HG03378 (cell line): ENCODE measurements around the gene DEUP1.
"Not testable (repeated sequence)": the region's sequence is repeated elsewhere in the genome, so short reads cannot be mapped to it uniquely, and the experiment has no call there.

Source experiments
- ATAC-seq: cut with Tn5 transposase; IDR thresholded peaks from one replicate; pipeline ENCODE4 v1.9.1; 2021; ENCODE audit warnings: mild to moderate bottlenecking, moderate library complexity; ENCODE audit not compliant: unreplicated experiment

DEUP1 gene

DNA sequence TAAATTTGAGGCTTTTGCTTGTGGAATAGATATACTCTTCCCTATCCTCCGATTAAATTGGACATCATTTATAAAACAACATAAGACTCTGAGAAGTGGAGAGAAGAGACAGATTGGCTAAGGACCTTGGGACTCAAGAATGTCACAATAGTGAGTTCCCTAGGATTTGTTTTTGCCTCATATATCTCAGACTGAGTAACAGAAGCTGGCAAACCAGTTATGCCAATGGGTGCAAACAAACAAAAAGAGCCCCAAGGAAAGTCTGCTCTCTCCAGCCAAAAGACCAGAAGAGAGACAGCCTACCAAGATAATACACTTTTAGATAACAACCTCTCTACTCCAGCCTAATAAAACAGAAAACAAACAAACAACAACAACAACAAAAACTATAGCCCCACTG lies 28.9 kb downstream of the DEUP1 start:
- ATAC-seq, result no peak

DNA sequence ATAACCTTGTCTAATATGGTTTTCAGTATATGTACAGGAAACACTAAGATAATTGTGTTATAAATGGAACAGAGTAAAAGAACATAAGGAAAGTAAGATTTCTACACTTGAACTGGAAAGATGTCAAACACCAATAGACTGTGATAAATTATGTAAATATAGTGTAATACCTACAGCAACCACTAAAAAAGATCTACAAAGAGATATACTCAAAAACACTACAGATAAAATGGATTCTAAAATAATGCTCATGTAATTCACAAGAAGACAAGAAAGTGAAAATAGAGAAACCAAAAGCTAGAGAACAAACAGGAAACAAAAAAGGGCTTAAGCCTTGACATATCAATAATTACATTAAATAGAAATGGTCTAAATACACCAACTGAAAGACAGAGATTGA lies 30.9 kb downstream of the DEUP1 start:
- ATAC-seq, result no peak

DNA sequence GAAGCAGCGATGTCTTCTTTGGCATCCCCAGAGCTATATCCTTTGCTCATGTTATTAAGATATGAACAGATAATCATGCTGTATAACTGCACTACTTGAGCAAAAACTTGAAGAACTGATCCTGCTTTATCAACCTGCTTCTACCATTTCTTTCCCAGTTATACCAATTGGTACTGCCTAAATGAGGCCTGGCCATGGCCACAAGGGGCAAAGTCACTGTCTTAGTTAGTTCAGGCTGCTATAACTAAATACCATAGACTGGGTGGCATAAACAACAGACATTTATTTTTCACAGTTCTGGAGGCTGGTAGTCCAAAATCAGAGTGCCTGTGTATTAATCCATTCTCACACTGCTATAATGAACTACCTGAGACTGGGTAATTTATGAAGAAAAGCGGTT lies 37.5 kb downstream of the DEUP1 start:
- ATAC-seq, result no peak

DNA sequence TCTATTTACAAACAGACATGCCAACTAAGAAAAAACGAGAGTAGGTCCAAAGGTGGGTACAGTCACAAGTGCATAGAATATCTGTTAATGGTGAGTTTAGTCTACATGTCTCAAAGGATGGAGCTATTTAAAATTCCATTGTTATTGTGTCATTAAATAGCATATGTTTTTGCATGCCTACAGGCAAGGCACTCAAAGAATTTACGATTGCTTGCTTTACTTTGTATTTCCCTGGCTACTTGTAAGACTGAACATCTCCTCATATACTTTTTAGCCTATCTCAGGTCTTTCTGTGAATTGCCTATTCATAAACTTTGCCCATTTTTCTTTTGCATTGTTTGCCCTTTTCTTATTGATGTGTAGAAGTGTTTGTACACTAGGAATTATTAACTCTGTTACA lies 39.7 kb downstream of the DEUP1 start:
- ATAC-seq, result no peak

DNA sequence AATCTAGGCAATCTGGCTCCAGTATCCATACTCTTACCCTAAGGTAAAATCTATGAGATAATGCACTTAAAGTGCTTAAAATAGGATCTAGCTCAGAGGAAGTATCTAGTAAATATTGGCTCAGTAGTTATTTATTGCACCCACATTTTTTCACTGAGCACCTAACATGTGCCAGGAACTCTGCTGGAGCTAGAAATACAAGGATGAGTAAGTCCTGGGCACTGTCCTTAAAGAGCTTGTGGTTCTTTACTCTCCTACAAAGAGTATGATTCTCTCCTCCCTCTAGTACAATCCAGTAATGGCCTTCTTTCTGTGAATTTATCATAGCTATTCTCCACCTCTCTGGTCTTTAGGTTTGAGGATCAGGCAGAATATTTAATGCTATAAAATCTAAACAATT lies 59.2 kb downstream of the DEUP1 start:
- ATAC-seq, result no peak

DNA sequence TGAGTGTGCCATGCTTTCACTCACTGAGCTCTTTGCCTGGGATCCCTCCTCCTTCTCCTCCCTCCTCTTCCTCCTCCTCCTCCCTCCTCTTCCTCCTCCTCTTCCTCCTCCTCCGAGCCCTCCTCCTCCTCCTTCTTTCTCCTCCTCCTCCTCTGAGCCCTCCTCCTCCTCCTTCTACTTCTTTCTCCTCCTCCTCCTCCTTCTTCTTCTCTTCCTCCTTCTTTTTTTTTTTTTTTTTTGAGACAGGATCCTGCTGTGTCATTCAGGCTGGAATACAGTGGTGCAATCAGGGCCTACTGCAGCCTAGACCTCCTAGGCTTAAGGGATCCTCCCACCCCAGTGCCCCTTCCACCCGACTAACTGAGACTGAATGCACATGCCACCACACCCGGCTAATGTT lies 62.3 kb downstream of the DEUP1 start:
- no peak for ATAC-seq

DNA sequence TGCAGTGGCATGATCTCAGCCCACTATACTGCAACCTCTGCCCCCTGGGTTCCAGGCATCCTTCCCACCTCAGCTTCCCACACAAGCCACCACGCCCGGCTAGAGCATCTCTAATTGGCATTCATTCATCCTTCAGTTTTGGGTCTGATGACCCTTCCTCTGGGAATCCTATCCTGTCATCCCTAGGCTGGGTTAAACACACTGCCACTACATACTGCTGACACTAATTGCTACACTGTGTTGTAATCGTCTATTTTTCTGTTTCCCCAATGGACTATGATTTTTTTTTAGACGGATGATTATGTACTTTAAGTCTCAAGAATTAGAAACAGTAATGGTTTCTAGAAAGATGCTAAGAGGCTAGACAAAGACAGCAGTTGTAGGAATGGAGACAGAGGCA lies 62.8 kb downstream of the DEUP1 start:
- ATAC-seq, result no peak

DNA sequence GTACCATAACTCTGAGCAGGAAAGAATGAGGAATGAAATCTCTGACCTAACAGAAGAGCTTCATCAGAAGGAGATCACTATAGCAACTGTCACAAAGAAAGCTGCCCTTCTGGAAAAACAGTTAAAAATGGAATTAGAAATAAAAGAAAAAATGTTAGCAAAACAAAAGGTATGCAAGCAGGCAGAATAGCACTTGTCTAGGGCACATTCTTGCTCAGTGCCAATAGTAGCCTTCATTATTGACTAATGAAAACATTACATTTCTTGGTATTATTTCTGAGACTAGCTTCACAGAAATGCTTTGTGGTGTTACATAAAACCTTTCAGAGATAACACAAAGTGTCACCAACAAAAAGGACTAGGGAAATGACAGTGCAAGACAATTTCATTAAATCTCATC lies 63.9 kb downstream of the DEUP1 start:
- no peak for ATAC-seq

DNA sequence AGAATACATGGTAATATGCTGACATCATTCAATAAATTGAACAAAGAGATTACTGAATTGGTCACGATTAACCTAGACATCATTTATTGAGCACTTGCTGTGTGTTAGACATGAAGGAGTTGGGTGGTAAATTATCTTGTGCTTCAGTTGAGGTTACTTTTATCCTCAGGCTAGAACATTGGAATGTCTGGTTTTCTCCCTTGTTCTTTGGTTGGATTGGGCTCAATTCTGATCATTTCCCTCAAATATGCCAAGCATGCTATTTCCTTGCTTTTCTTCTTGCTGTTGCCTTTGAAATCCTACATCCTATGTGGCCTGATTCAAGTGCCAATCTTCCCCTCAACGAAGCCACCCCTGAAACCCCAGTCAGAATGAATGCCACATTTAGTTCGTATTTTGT lies 65.8 kb downstream of the DEUP1 start:
- no peak for ATAC-seq

DNA sequence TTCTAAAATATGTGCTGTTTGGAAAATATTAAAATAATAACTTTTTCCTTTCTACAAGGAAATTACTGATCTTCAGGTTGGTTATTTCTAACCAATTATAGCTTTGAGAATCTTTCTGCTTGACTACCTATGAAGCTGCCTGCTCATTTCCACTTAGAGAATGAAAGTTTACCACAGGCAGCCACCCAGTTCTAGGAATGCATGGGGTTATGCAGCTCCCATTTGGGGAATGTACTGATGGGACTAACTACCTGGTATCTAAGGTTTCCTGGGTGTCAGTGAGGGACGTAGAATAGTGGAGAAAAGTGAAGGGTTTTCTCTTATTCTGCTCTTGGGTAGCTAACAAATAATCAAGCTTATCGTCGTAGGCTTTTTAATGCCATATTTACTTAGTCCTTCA lies 73.4 kb downstream of the DEUP1 start:
- ATAC-seq, result no peak

DNA sequence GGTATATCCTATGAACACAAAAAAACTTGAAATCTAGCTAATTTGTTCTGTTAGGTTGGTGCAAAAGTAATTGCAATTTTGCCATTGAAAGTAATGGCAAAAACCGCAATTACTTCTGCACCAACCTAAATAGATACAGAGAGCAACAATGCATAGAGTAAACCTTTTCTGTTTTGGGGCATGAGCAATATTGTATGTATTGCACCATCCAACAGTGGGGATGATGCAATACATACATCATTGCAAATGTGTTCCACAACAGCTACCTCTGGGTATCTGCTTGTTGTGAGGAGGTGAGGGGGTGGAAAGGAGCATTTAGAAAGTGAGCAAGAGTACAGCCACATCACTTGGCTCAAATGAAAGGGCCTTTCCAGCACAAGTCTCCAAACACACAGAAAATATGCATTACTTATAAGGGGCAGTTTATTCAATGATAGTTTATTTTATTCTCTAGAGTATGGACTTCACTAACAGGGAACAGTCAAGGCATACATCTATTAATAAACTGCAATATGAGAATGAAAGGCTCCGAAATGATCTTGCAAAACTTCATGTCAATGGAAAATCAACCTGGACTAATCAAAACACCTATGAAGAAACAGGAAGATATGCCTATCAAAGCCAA lies 77.3 kb downstream of the DEUP1 start:
- ATAC-seq, result no peak

DNA sequence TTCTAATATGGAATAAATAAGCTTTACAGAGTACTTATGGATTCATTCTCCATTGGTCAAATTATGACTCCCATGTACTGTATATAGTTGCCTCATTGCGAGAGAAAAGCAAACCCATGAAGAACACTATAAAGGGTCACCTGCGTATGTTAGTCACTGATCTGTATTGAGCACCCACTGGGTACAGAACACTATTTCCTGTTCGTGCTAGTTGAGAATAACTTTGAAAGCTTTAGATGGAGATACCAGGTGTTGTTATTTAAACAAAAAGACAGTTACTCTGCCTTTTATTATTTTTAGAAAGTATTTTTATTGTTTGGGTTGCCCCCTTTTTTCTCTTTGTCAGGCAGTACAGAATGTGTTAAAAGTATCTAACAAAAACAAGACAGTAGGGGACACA lies 79.9 kb downstream of the DEUP1 start:
- ATAC-seq, result no peak

DNA sequence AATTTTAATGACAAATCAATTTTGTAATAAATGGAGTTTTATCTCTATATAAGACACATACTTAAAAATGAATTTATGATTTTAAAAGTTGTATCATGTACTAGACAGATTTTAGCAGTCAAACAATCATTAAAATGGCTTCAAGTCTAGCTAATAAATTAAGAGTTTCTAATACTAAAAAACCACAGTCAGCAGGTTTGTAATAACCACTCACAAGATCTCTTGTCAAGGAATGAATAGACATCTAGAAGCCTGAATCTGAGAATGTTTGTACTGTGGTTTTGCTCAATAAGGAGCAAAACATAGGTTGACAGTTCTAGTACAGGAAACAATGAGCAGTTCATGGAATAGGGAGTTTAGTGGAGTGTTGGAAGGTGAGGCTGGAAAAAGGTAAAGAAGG lies 81.2 kb downstream of the DEUP1 start:
- no peak for ATAC-seq

DNA sequence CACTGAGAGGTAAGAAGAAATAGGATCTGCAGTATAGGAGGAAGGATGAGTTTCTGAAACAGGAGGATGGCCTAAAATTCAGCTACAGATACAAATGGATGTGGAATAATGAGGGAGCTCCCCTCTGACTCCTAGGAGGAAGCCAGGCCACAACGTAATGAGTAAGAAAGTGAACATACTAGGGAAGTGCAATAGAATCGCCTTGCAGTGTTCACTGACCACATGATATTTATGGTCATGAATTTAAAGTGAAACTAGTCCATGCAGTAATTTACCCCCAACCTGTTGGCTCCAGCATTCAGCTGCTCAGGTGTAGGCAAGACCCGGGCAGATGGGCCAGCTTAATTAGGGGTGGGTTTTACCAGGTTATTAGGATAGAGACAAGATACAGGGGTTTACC lies 101.7 kb downstream of the DEUP1 start:
- ATAC-seq, result no peak

DNA sequence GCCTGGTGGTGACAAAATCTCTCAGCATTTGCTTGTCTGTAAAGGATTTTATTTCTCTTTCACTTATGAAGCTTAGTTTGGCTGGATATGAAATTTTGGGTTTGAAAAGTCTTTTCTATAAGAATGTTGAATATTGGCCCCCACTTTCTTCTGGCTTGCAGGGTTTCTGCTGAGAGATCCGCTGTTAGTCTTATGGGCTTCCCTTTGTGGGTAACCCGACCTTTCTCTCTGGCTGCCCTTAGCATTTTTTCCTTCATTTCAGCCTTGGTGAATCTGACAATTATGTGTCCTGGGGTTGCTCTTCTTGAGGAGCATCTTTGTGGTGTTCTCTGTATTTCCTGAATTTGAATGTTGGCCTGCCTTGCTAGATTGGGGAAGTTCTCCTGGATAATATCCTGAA lies 112.7 kb downstream of the DEUP1 start:
- ATAC-seq, result not testable (repeated sequence)

DNA sequence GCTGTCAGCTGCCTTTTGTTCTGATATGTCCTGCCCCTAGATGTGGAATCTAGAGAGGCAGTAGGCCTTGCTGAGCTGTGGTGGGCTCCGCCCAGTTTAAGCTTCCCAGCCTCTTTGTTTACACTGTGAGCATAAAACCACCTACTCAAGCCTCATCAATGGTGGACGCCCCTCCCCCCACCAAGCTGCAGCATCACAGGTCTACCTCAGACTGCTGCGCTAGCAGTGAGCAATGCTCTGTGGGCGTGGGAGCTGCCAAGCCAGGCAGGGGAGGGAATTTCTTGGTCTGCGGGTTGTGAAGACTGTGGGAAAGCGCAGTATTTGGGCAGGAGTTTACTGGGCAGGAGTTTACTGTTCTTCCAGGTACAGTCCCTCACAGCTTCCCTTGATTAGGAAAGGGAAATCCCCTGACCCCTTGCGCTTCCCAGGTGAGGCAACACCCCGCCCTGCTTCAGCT lies 114.1 kb downstream of the DEUP1 start:
- no peak for ATAC-seq

DNA sequence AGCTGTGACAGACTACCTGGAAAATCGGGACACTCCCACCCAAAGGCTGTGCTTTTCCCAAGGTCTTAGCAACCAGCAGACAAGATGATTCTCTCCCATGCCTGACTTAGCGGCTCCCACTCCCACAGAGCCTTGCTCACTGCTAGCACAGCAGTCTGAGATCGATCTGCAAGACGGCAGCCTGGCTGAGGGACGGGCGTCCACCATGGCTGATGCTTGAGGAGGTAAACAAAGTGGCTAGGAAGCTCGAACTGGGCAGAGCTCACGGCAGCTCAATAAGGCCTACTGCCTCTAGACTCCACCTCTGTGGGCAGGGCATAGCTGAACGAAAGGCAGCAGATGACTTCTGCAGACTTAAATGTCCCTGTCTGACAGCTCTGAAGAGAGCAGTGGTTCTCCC lies 127.7 kb downstream of the DEUP1 start:
- ATAC-seq, result no peak

DNA sequence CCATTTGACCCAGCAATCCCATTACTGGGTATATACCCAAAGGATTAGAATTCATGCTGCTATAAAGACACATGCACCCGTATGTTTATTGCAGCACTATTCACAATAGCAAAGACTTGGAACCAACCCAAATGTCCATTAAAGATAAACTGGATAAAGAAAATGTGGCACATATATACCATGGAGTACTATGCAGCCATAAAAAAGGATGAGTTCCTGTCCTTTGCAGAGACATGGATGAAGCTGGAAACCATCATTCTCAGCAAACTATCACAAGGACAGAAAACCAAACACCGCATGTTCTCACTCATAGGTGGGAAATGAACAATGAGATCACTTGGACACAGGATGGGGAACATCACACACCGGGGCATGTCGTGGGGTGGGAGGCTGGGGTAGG lies 133.1 kb downstream of the DEUP1 start:
- ATAC-seq, result not testable (repeated sequence)

DNA sequence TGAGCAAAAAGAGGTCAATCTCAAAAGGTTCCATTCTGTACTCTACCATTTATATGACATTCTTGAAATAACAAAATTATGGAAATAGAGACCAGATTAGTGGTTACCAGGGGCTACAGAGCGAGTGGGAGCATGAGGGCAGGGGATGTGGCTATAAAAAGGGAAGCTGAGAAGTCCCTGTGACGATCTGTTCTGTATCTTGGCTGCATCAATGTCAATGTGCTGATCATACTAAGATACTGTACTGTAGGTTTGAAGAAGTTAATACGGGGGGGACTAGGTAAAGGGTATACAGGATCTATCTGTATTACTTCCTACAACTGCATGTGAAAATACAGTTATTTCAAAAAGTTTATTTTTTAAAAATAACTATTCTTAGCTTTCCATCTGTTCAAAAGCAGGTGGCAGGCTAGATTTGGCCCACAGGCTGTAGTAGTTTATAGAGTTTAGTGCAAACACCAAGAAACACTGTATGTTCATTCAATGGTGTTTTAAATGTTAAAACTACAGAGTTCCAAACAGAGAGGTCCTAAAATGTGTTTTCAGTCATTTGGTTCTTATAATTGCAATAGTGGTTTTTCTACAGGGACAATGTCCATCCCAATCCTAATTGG lies 134.5 kb downstream of the DEUP1 start:
- no peak for ATAC-seq

DNA sequence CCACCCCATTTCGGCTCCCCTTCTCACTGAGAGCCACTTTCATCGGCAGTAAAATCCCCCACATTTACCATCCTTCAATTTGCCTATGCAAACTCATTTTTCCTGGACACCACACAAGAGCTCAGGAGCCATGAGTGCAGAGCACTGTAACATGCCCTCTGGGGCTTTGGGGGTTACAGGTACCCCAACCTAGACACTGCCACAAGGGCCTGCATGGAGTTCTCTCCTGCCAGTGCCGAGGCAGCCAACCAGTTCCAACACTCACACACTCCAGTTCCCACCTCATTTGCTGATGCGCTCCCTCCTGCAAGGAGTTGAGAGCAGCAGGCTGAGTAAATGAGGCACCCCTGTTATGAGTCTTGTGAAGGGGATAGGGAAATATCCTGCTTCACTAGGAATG lies 136.5 kb downstream of the DEUP1 start:
- no peak for ATAC-seq

DNA sequence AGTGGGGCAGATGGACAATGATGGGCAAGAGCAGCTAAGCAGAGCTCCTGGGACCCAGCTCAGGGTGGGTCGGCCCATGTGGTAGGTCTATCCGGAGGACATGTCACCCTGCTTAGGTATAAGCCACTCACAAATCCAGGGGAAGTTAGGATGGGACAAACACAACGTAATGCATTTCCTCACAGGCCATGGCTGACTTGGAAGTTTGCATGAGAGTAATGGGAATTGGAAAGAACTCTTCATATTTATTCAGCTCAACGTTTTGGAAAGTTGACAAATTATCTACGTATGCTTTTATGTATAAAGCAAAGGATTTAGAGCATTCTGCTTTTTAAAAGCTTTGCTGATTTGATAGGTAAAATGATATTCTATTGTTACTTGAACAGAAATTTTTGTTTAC lies 137.7 kb downstream of the DEUP1 start:
- ATAC-seq, result no peak

DNA sequence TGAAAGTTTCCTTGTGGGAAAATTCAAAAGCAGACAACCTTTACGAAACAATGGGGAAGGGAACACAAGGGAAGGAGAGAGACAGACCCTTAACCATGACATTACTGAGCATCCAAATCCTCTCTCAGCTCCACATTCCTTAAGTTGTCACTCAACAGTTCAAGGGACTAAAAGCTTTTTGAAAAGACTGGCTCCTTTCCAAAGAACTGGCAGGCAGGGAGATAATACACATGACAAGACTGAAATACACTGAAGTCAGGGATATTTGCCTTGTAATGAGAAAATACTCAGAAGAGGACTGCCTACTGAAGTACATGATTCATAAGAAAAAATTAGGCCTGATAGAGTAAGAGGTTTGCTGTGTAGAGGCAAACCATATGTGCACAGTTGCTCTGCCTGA lies 143.6 kb downstream of the DEUP1 start:
- no peak for ATAC-seq

DNA sequence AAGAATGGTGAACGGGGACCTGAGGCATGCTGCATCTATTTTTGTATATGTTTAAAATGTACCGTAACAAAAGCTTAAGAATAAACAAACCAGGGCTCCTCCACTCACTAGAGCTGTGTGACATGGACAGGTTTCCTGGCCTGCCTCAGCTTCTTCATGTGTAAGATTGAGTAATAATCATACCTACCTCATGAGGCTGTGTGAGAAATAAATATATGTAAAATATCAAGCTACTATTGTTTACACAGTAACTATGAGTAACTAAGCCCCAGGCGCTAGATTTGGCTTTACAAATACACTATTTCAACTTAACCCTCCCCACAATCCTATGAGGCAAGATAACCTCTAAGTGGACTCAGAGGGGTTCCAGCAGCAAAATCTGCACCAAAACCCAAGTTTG lies 146.3 kb downstream of the DEUP1 start:
- no peak for ATAC-seq
